Fibroblast of mammary gland (primary cell): ENCODE data around the gene NFILZ.
"Not testable (repeated sequence)": the region's sequence is repeated elsewhere in the genome, so short reads cannot be mapped to it uniquely, and the experiment has no call there.

ENCODE experiments used
- DNase-seq: peaks from one replicate; pipeline ENCODE4 v3.0.0-alpha.2; 2010; ENCODE audit warnings: low read depth
- H3K4me3 ChIP-seq: 2 replicates; pipeline ENCODE4 v1.5.1; 2011; ENCODE audit warnings: low read depth, mild to moderate bottlenecking, low read length, moderate library complexity; ENCODE audit not compliant: control insufficient read depth
- TF ChIP-seq, protein P1 (sequence below): conservative IDR thresholded peaks from 2 replicates; pipeline ENCODE4 v1.5.1; 2011; ENCODE audit warnings: low read depth, low read length, inconsistent platforms; ENCODE audit not compliant: control insufficient read depth, insufficient read depth

Gene NFILZ

DNA sequence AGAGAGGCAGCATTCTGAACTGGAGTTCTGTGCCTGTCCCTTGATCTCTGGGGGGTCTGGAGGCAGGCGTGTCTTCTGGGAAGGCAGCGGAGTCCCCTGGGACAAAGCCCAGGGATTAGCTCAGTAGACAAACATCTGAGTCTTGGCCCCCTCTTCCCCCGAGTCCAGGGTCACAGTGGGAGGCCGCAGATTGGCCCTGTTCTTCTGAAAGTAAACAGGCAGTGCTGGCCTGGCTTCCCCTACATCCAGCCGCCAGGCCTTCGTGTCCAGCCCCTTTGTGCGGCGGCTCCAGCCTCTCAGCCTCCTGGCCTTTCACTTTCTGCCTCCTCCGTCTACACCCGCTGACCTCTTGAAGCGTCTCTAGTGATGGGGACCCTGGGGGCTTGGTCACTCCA lies 989 bp downstream of the NFILZ start:
- TF ChIP-seq, protein P1, sequence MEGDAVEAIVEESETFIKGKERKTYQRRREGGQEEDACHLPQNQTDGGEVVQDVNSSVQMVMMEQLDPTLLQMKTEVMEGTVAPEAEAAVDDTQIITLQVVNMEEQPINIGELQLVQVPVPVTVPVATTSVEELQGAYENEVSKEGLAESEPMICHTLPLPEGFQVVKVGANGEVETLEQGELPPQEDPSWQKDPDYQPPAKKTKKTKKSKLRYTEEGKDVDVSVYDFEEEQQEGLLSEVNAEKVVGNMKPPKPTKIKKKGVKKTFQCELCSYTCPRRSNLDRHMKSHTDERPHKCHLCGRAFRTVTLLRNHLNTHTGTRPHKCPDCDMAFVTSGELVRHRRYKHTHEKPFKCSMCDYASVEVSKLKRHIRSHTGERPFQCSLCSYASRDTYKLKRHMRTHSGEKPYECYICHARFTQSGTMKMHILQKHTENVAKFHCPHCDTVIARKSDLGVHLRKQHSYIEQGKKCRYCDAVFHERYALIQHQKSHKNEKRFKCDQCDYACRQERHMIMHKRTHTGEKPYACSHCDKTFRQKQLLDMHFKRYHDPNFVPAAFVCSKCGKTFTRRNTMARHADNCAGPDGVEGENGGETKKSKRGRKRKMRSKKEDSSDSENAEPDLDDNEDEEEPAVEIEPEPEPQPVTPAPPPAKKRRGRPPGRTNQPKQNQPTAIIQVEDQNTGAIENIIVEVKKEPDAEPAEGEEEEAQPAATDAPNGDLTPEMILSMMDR: no peak
- H3K4me3 ChIP-seq: no peak overlapping the region
- DNase-seq: no peak

DNA sequence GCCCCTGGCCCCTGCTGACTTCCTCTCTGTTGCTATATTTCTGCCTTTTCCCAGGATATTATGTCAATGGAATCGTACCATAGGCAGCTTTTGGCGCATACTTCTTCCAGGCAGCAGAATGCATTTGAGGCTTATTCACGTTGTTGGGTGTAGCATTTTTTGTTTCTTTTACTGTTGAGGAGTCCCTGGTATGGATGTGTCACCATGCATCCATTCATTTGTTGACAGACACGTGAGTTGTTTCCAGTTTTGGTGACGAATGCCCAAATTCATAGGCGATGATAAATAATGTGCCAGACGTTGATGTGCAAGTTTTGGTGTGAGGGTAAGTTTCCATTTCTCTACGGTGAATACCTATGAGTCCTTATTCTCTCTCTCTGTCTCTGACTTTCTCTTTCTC lies 5.0 kb downstream of the NFILZ start:
- TF ChIP-seq, protein P1: no peak
- DNase-seq: no peak
- no peak overlapping the region for H3K4me3 ChIP-seq

DNA sequence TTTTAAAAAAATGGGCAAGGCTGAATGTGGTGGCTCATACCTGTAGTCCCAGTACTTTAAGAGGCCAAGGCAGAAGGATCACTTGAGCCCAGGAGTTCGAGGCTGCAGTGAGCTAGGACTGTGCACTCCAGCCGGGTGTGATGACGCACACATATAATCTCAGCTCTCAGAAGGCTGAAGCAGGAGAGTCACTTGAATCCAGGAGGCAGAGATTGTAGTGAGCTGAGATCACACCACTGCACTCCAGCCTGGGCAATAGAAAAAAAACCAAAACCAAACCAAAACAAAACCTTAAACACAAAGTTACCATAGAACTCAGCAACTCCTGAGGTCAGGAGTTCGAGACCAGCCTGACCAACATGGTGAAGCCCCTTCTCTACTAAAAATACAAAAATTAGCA lies 6.6 kb downstream of the NFILZ start:
- H3K4me3 ChIP-seq, DNase-seq: not testable (repeated sequence)

DNA sequence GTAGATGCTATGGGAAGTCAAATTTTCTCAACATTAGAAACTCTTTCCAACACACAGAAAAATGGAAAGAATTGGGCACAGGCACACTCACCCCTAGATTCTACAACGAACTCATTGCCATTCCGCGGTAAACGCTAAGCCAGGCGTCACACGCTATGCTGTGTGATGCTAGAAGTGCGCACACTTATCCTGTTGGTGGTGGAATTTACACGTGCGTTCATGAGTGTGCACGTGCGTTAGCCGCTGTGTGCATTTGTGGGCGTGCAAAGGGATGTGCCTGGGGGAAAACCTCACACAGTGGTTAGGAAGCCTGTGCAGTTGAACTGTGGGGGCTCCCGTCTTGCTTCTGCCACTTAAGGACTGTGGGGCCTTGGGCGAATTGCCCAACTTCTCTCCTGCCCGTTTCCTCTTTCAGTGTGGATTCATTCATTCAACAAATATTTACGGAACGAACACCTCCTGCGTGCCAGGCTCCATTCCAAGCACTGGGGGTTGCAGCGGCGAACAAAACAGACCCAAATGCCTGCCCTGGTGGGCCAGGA lies 7.7 kb downstream of the NFILZ start:
- no peak for DNase-seq
- TF ChIP-seq, protein P1: no peak
- H3K4me3 ChIP-seq: no peak overlapping the region

- H3K4me3 ChIP-seq: no peak overlapping the region
- TF ChIP-seq, protein P1: no peak
- no peak for DNase-seq
Measured at GRCh38 chr19:8639821-8640401, 9.5 kb downstream of the NFILZ start.

DNA sequence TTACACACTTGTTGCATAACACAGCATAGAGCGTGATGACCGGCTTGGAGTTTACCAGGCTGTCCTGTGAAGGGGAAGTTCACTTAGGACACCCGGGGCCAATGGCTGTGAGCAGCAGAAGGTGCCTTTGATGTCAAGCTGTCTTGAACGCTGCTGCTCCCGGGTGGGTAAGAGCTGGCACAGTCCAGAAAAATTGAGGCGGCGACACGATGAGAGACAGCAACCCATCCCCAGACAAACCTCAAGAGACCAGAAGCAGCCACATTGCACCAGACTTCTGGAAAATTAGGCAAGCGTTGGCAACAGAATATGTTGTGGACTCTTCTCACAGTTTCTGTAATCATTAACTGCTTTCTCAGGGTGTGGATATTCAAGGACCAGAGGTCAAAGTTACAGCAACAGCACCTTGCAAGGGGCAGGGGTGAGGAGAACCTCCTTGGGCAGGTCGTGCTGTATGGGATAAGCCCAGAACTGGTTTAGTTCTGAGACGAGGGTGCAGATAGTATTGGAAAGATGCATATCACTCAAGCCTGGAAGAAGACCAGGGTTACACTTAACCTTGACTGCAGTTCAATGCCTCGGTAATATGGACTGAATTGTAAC lies 10.1 kb downstream of the NFILZ start:
- no peak overlapping the region for H3K4me3 ChIP-seq
- TF ChIP-seq, protein P1: no peak
- no peak for DNase-seq

GRCh38 chr19:8641221-8641907 lies 10.9 kb downstream of the NFILZ start:
- DNase-seq: no peak
- TF ChIP-seq, protein P1: no peak
- H3K4me3 ChIP-seq: no peak overlapping the region
